GM19324 (cell line): ENCODE data around the gene GPR101.

Experiments used
- ATAC-seq: cut with Tn5 transposase; IDR thresholded peaks from one replicate; pipeline ENCODE4 v1.9.1; 2021; ENCODE audit warnings: mild to moderate bottlenecking, moderate library complexity; ENCODE audit not compliant: unreplicated experiment, low FRiP score

The GPR101 gene

GRCh38 chrX:137033774-137034507 lies at the start of gene GPR101:
TSS of gene GPR101 (minus strand) at chrX:137033995. CDS start at chrX:137031674, 2,321 bp downstream.
- ATAC-seq = no peak

- ATAC-seq = no peak
These were observed 47.4 kb upstream of the GPR101 start for GRCh38 chrX:137081239-137081638.

GRCh38 chrX:137072396-137072795 lies 38.6 kb upstream of the GPR101 start:
- no peak for ATAC-seq

GRCh38 chrX:137071596-137071995 lies 37.8 kb upstream of the GPR101 start:
- no peak for ATAC-seq

- no peak for ATAC-seq
These were observed 33.4 kb upstream of the GPR101 start for GRCh38 chrX:137067147-137067546.

- ATAC-seq = no peak
These were observed 29.3 kb upstream of the GPR101 start for GRCh38 chrX:137062915-137063617.

GRCh38 chrX:137058339-137059127 lies 24.7 kb upstream of the GPR101 start:
- ATAC-seq = no peak

- no peak for ATAC-seq
These were observed 18.9 kb upstream of the GPR101 start for GRCh38 chrX:137052643-137053235.

- ATAC-seq = peak; percentile 85
These were observed 18.3 kb upstream of the GPR101 start for GRCh38 chrX:137051978-137052642.

- no peak for ATAC-seq
These were observed 11.1 kb upstream of the GPR101 start for GRCh38 chrX:137044893-137045292.

GRCh38 chrX:137043736-137044135 lies 9.9 kb upstream of the GPR101 start:
- no peak for ATAC-seq

- ATAC-seq = no peak
These were observed 7.5 kb upstream of the GPR101 start for GRCh38 chrX:137041329-137041728.

- no peak for ATAC-seq
These were observed 6.5 kb upstream of the GPR101 start for GRCh38 chrX:137040113-137040794.

- ATAC-seq = no peak
These were observed 695 bp upstream of the GPR101 start for GRCh38 chrX:137034508-137034872.

GRCh38 chrX:137032841-137033773 lies 688 bp downstream of the GPR101 start:
- ATAC-seq = no peak

- ATAC-seq = no peak
These were observed 1.5 kb downstream of the GPR101 start for GRCh38 chrX:137032341-137032694.

- ATAC-seq = peak; percentile 74
These were observed 2.1 kb downstream of the GPR101 start for GRCh38 chrX:137031517-137032340.

GRCh38 chrX:137031039-137031438 lies 2.8 kb downstream of the GPR101 start:
- no peak for ATAC-seq
